GM12873 (cell line): ENCODE data around the gene SYT11.

Experiments used
- TF ChIP-seq, protein P1 (sequence below): IDR thresholded peaks from 2 replicates; pipeline ENCODE4 v1.5.1; 2012; ENCODE audit warnings: low read depth, mild to moderate bottlenecking, moderate library complexity, low read length, control low read depth; ENCODE audit not compliant: insufficient read depth; ENCODE audit errors: missing control alignments

SYT11 gene

DNA sequence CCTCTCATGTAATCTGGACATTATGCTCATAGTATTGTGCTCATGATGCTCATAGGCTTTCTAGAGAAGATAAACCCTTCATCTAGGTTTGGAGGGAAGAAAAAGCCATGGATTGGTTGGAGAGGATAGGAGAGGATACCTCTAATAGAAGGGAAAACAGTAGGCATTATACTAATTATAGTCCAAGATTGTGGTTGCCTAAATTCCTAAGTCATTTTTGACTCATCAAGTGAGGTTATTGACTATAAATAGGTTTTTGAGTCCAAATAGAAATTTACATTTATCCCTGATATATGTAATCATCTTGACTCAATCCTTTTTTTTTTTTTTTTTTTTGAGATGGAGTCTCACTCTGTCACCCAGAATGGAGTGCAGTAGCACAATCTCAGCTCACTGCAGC, 5.0 kb downstream of the SYT11 start:
- TF ChIP-seq, protein P1, sequence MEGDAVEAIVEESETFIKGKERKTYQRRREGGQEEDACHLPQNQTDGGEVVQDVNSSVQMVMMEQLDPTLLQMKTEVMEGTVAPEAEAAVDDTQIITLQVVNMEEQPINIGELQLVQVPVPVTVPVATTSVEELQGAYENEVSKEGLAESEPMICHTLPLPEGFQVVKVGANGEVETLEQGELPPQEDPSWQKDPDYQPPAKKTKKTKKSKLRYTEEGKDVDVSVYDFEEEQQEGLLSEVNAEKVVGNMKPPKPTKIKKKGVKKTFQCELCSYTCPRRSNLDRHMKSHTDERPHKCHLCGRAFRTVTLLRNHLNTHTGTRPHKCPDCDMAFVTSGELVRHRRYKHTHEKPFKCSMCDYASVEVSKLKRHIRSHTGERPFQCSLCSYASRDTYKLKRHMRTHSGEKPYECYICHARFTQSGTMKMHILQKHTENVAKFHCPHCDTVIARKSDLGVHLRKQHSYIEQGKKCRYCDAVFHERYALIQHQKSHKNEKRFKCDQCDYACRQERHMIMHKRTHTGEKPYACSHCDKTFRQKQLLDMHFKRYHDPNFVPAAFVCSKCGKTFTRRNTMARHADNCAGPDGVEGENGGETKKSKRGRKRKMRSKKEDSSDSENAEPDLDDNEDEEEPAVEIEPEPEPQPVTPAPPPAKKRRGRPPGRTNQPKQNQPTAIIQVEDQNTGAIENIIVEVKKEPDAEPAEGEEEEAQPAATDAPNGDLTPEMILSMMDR: no peak

DNA sequence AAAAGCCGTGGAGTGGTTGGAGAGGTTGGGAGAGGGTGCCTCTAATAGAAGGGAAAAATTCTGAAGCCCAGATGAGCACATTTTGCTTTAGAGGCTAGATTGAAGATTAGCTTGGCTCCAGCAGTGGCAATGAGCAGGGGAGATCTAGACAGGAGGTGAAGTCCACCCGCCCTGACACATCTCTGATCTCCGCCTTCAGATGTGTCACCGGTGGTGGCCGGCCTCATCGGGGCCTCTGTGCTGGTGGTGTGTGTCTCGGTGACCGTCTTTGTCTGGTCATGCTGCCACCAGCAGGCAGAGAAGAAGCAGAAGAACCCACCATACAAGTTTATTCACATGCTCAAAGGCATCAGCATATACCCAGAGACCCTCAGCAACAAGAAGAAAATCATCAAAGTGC, 8.4 kb downstream of the SYT11 start:
- TF ChIP-seq, protein P1: no peak

DNA sequence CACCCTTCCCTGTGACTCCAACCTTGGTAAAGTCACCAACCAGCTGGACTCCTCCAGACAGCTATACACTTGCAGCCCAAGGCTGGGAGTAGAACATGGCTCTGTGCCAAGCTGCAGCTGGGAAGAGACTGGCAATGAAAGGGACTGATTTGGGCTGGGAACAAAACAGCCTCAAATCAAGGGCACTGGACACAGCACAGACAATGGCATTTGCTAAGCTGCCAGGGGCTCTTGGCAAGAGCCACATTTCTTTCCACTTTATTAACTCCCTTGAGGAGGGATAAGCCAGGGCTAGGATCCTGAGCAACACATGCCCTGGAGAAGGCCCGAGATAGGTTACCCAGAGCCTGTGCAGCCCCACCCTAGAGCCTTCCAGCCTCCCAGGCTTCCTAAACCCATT, 12.0 kb downstream of the SYT11 start:
- TF ChIP-seq, protein P1: no peak

DNA sequence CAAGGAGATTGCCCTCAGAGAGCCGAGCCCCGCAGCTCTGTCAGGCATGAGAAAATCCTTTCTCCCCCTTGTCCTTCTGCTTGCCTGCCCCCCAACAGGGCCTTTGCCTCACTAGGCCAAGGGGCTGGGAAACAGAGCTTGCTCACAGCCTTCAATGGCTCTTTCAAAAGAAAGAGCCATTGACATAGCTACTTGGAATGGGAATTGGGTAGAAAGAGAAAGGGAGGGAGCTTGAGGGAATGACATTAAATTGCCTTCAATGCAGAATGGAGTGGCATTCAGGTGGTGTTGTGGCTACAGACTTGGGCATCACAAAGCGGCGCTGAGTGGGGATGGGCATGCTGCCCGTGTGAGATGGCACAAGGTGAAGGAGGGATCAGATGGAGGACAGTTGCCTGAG, 13.2 kb downstream of the SYT11 start:
- TF ChIP-seq, protein P1: no peak

DNA sequence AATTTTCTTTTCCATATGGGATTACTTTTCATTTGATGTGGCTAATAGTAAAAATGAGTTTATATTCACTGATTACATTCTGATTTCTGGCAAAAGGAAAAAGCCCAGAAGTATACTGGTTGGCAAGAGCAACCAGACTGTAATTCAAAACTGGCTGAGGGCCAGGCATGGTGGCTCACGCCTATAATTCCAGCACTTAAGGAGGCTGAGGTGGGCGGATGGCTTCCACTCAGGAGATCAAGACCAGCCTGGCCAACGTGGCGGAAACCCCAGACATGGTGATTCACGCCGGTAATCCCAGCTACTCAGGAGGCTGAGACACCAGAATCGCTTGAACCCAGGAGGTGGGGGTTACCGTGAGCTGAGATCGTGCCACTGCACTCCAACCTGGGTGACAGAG, 14.5 kb downstream of the SYT11 start:
- TF ChIP-seq, protein P1: no peak

DNA sequence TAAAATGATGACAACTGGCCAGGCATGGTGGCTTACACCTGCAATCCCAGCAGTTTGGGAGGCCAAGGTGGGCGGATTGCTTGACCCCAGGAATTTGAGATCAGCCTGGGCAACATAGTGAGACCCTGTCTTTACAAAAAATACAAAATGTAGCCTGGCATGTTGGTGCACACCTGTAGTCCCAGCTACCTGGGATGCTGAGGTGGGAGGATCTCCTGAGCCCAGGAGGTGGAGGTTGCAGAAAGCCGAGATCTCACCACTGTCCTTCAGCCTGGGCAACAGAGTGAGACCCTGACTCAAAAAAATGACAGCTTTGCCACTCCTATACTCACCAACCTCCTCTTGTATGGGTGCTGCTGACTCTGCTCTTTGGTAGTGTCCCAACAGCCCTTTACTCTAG, 18.6 kb downstream of the SYT11 start:
- TF ChIP-seq, protein P1: no peak

DNA sequence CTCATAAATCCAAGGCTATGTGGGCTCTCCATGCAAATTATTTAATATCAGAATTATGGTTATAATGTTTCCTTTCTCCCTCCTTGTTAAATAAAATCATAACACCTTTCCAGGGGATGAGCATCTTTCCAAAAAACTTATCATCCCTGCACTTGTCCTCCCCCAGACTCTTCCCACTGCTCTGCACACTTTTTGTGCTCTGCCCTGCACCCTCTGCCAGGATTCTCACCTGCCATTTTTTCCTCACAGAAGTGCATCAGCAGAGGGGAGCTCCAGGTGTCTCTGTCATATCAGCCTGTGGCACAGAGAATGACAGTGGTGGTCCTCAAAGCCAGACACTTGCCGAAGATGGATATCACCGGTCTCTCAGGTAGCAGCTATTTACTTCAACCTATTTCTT, 20.9 kb downstream of the SYT11 start:
- TF ChIP-seq, protein P1: no peak
